NCI-H774 (cell line): ENCODE results near the gene E2F1.
"Not testable (repeated sequence)": the region's sequence is repeated elsewhere in the genome, so short reads cannot be mapped to it uniquely, and the experiment has no call there.

Experiments used
- DNase-seq: peaks from one replicate; lab custom pipeline; 2025; lab: John Stamatoyannopoulos, UW

Gene E2F1

GRCh38 chr20:33640287-33640686, 45.9 kb downstream of the E2F1 start:
- DNase-seq = no peak

GRCh38 chr20:33636776-33637175, 49.4 kb downstream of the E2F1 start:
- DNase-seq = no peak

DNA sequence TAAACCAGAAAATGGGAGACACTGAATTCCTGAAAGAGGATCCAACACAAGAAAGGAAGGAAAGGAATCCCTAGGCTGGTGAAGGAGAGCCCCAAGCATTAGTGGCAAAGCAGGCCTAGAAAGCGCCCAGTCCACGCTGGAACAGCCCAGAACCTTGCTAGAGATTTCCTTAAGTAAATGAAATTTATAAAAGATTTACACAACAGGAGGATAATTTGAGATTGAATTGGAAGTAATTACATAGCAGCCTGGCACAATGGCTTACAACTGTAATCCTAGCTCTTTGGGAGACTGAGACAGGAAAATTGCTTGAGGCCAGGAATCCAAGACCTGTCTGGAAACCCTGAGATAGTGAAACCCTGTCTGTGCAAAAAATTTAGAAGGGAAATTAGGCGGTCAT, 50.8 kb downstream of the E2F1 start:
- DNase-seq = no peak

DNA sequence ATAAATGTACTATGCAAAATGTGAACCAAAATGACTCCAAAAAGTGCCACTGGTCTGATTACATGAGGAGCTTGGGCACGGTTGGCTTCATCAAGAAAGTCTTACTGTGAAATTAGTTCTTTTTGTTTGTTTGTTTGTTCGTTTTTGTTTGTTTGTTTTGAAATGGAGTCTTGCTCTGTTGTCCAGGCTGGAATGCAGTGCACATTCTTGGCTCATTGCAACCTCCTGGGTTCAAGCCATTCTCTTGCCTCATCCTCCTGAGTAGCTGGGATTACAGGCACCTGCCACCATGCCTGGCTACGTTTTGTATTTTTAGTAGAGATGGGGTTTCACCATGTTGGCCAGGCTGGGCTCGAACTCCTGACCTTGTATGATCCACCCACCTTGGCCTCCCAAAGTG, 54.3 kb downstream of the E2F1 start:
- not testable (repeated sequence) for DNase-seq

- DNase-seq = no peak
Measured at GRCh38 chr20:33630507-33630906, 55.7 kb downstream of the E2F1 start.

GRCh38 chr20:33629979-33630378, 56.2 kb downstream of the E2F1 start:
- no peak for DNase-seq

DNA sequence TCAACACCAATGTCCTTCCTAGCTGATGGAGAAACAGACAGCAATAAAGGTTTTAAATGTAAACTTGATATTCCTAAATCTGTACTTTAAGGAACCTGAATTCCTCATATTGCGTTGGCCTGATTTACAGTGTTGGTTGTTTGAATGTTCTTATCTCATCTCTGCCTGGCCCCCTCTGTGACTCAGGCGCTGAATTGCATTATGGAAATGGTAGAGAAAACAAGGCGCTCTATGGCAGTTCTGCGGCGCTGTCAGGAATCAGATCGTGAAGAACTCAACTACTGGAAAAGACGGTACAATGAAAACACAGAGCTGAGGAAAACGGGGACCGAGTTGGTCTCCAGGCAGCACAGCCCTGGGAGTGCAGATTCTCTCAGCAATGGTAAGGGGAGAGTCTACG, 56.7 kb downstream of the E2F1 start:
- DNase-seq = no peak

DNA sequence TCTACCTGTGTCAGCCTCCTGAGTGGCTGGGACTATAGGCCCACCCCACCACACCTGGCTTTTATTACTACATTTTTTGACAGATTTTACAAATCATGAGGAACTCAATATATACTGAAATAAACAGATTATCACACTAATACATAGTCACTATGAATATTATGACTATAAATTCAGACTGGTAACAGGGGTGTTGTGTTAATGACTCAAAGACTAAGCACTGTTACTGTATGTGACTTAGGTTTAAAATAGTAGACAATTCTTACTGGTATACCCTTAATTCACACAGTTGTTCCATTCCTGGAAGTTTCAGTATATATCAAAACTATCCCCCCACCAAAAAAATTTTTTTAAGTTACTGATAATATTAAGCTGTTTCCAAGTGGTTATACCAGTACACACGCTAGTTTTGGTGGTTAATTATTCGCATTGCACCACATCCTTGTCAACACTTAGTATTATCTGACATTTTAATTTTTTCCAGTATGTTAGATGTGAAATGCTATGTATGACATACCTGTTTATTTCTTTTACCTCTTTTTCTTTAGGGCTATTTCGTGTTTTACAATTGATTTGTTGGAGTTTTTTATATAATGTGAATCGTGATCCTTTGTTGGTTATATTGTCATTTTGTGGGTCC, 58.5 kb downstream of the E2F1 start:
- no peak for DNase-seq

GRCh38 chr20:33626190-33626589, 60.0 kb downstream of the E2F1 start:
- DNase-seq = no peak
